GM12878 (cell line): ENCODE data around the gene MAD2L2. TPM values are rescaled to one million over a fixed set of nuclear protein-coding genes. Genes with fewer than 3 reads are reported as not detected.
A peak's percentile ranks its signal among the peaks of the same experiment; 100 is the strongest.

Experiments
- ATAC-seq: fragments of 200-7000 bp; cut with Tn5 transposase; 3 replicates; pipeline ENCODE4 v1.9.1; 2020; ENCODE audit warnings: mild to moderate bottlenecking, moderate library complexity
- BruUV-seq: library from RNA; stranded (reverse); fragments of 400-500 nt; replicated peaks from 2 replicates; lab custom pipeline; 2021; lab: Mats Ljungman, UMichigan
- CTCF ChIA-PET: fragments of 300-600 bp; sonication (Branson Sonifier 250); formaldehyde crosslinking; extraction: SDS; loops from one replicate; lab custom pipeline; 2021; ENCODE audit warnings: inconsistent platforms; lab: Yijun Ruan, JAX
- POLR2A ChIA-PET: fragments of 350-600 bp; formaldehyde crosslinking; extraction: SDS; loops from one replicate; lab custom pipeline; 2021; ENCODE audit warnings: inconsistent platforms; lab: Charles Lee
- RAD21 ChIA-PET: fragments of 300-600 bp; sonication (Branson Sonifier 250); formaldehyde crosslinking; loops from one replicate; lab custom pipeline; 2023; ENCODE audit warnings: antibody characterized with exemption; ENCODE audit not compliant: unreplicated experiment; lab: Charles Lee
- SMC1A ChIA-PET: fragments of 300-600 bp; sonication (Branson Sonifier 250); formaldehyde crosslinking; loops from one replicate; lab custom pipeline; 2023; ENCODE audit not compliant: unreplicated experiment, uncharacterized antibody; lab: Charles Lee
- DNase-seq: peaks from one replicate; pipeline ENCODE4 v3.0.0-alpha.2; 2011; ENCODE audit warnings: low read depth, low spot score
- FAIRE-seq: peaks from 3 replicates; lab custom pipeline; 2011; peaks lifted over from hg19 to GRCh38; lab: Jason Lieb, UNC
- H2AFZ ChIP-seq: 2 replicates; pipeline ENCODE4 v1.6.0; 2011; ENCODE audit warnings: low read depth, low read length, control low read depth; ENCODE audit not compliant: control insufficient read depth
- H3K27ac ChIP-seq: 2 replicates; pipeline ENCODE4 v1.5.1; 2011; ENCODE audit warnings: control low read depth; ENCODE audit not compliant: control insufficient read depth, insufficient read depth
- H3K27me3 ChIP-seq, 2 experiments: replicated peaks in 1 of 2; 2 replicates each; pipeline versions ENCODE4 v1.6.0 to v1.6.1; 2011; ENCODE audit warnings: low read length in 1 of 2; ENCODE audit not compliant: control insufficient read depth in 2 of 2, insufficient read depth in 2 of 2
- H3K36me3 ChIP-seq, 2 experiments: 2 replicates each; pipeline ENCODE4 v1.5.1; 2011; ENCODE audit warnings: low read length in 1 of 2; ENCODE audit not compliant: control insufficient read depth in 2 of 2, insufficient read depth in 2 of 2
- H3K4me1 ChIP-seq: 2 replicates; pipeline ENCODE4 v1.6.1; 2011; ENCODE audit warnings: mild to moderate bottlenecking, low read length, moderate library complexity, mixed read lengths; ENCODE audit not compliant: control insufficient read depth, insufficient read depth
- H3K4me2 ChIP-seq: 2 replicates; pipeline ENCODE4 v1.6.0; 2011; ENCODE audit warnings: control low read depth; ENCODE audit not compliant: control insufficient read depth, insufficient read depth
- H3K4me3 ChIP-seq: fragments of 200-600 bp; sonication (generic); 2 replicates; pipeline ENCODE4 v1.5.1; 2016
- H3K79me2 ChIP-seq: 2 replicates; pipeline ENCODE4 v1.6.0; 2011; ENCODE audit warnings: low read length; ENCODE audit not compliant: control insufficient read depth, insufficient read depth
- H3K9ac ChIP-seq: 2 replicates; pipeline ENCODE4 v1.8.0; 2011; ENCODE audit warnings: low read length, control low read depth, mixed read lengths; ENCODE audit not compliant: control insufficient read depth, insufficient read depth
- H3K9me3 ChIP-seq: replicated peaks from 3 replicates; pipeline ENCODE4 v1.5.1; 2011; ENCODE audit warnings: mild to moderate bottlenecking, low read length; ENCODE audit not compliant: control insufficient read depth, insufficient read depth
- H4K20me1 ChIP-seq: 2 replicates; pipeline ENCODE4 v1.6.0; 2011; ENCODE audit not compliant: control insufficient read depth, insufficient read depth
- BHLHE40 ChIP-seq, 2 experiments: fragments of 450-650 bp in 1 of 2; IDR thresholded peaks; 2 replicates each; pipeline ENCODE4 v1.6.1; 2011 to 2017; ENCODE audit warnings: low read depth in 2 of 2, borderline replicate concordance in 1 of 2, improper control_type of control experiment in 1 of 2, low read length in 1 of 2, mild to moderate bottlenecking in 1 of 2
- BRCA1 ChIP-seq: IDR thresholded peaks from 2 replicates; pipeline ENCODE4 v1.6.1; 2011; ENCODE audit warnings: low read depth, low read length, improper control_type of control experiment
- CEBPB ChIP-seq, 2 experiments: fragments of 150-350 bp in 1 of 2; IDR thresholded peaks; 2 replicates each; pipeline ENCODE4 v1.6.1; 2012 to 2014; ENCODE audit warnings: low read depth in 2 of 2, low read length in 2 of 2, borderline replicate concordance in 1 of 2, inconsistent platforms in 1 of 2
- CTCF ChIP-seq, 3 experiments: IDR thresholded peaks in 2 of 3; conservative IDR thresholded peaks in 1 of 3; 2 replicates each; pipeline ENCODE4 v1.5.1; 2011; ENCODE audit warnings: low read depth in 3 of 3, low read length in 3 of 3, mild to moderate bottlenecking in 3 of 3, control low read depth in 2 of 3, moderate library complexity in 2 of 3, inconsistent platforms in 1 of 3, mixed read lengths in 1 of 3; ENCODE audit not compliant: control insufficient read depth in 2 of 3, insufficient read depth in 1 of 3; ENCODE audit errors: extremely low read depth in 1 of 3
- HDGF ChIP-seq: fragments of 450-650 bp; IDR thresholded peaks from 2 replicates; pipeline ENCODE4 v1.6.1; 2016; ENCODE audit warnings: antibody characterized with exemption
- IKZF2 ChIP-seq, 2 experiments: fragments of 450-650 bp; IDR thresholded peaks; 2 replicates each; pipeline ENCODE4 v1.6.1; 2017; ENCODE audit warnings: mild to moderate bottlenecking in 2 of 2, moderate library complexity in 2 of 2
- MEF2B ChIP-seq: fragments of 450-650 bp; IDR thresholded peaks from 2 replicates; pipeline ENCODE4 v1.6.1; 2018; ENCODE audit warnings: mild to moderate bottlenecking, moderate library complexity; ENCODE audit not compliant: partially characterized antibody, poor library complexity, severe bottlenecking
- NR2C2 ChIP-seq: IDR thresholded peaks from 2 replicates; pipeline ENCODE4 v1.6.1; 2011; ENCODE audit warnings: borderline replicate concordance, low read depth; ENCODE audit not compliant: control insufficient read depth, insufficient read length
- NR2F1 ChIP-seq: fragments of 450-650 bp; conservative IDR thresholded peaks from 2 replicates; pipeline ENCODE4 v1.6.1; 2017; ENCODE audit warnings: mild to moderate bottlenecking
- RELB ChIP-seq: fragments of 450-650 bp; IDR thresholded peaks from 2 replicates; pipeline ENCODE4 v1.6.1; 2017; ENCODE audit warnings: low read depth, mild to moderate bottlenecking, moderate library complexity
- SUZ12 ChIP-seq: fragments of 200-600 bp; sonication (generic); IDR thresholded peaks from one replicate; pipeline ENCODE4 v1.6.1; 2018; ENCODE audit warnings: antibody characterized with exemption, mild to moderate bottlenecking; ENCODE audit not compliant: unreplicated experiment
- YBX1 ChIP-seq: fragments of 450-650 bp; IDR thresholded peaks from 2 replicates; pipeline ENCODE4 v1.6.1; 2016; ENCODE audit warnings: antibody characterized with exemption
- ZNF217 ChIP-seq: fragments of 450-650 bp; IDR thresholded peaks from 2 replicates; pipeline ENCODE4 v1.6.1; 2017; ENCODE audit warnings: antibody characterized with exemption, mild to moderate bottlenecking
- ZNF24 ChIP-seq: fragments of 450-650 bp; IDR thresholded peaks from 2 replicates; pipeline ENCODE4 v1.6.1; 2017; ENCODE audit warnings: antibody characterized with exemption, mild to moderate bottlenecking
- WGBS: methylation state at CpG from one replicate; pipeline ENCODE4 v1.1.6; 2016; ENCODE audit warnings: low lambda C conversion rate; ENCODE audit not compliant: insufficient replicate concordance, insufficient coverage; ENCODE audit errors: missing lambda C conversion rate; 5-methylcytosine and 5-hydroxymethylcytosine counted together
- in situ Hi-C: fragments of 300-500 bp; cut with MboI; formaldehyde crosslinking; loops from 9 replicates; pipeline ENCODE4 v1.14.3; 2018; ENCODE audit warnings: mixed read lengths
- intact Hi-C: fragments of 100-400 bp; cut with micrococcal nuclease; formaldehyde crosslinking; loops from one replicate; pipeline ENCODE4 v1.14.2; 2022; ENCODE audit not compliant: unreplicated experiment
- polyA plus RNA-seq, 11 experiments: library from polyadenylated mRNA; depleted of rRNA in 4 of 11; unstranded in 6 of 11; stranded (reverse) in 5 of 11; fragments of >200 nt; fragmentation: Nextera tagmentation in 4 of 11; fragmentation: Illumina TruSeq in 1 of 11; extraction: Ambion mirVana in 4 of 11; extraction: Trizol in 1 of 11; gene quantifications; 1 replicate in 1 of 11; 2 replicates in 10 of 11; pipeline versions ENCODE4 v1.2.1 to v1.2.3, GENCODE V29; 2011 to 2016; ENCODE audit warnings: inconsistent platforms in 2 of 11, missing spikeins in 2 of 11, low read depth in 1 of 11
- total RNA-seq, 4 experiments: library from RNA; depleted of rRNA in 3 of 4; stranded (reverse); fragments of >200 nt in 3 of 4; fragmentation: Illumina TruSeq in 1 of 4; extraction: Trizol in 1 of 4; gene quantifications; 2 replicates each; pipeline versions ENCODE4 v1.2.1 to v1.2.3, GENCODE V29; 2013 to 2021

MAD2L2 gene
- total and polyA plus RNA-seq, 10 of the 15 experiments (the other 5 are each of a cell fraction or from before 2014, with no cell fraction given): 3.5 to 95.0 (median 53.2) TPM

- Histone ChIP-seq H3K27ac (peak overlapping the region; percentile 63), H3K36me3 (peaks cover 0 to 3% of the 10 kb centered on the region in 2 experiments; a peak in 3 of 4 replicates), H3K4me3 (peak overlapping the region; percentile 91), H3K79me2 (peaks cover 2% of the 10 kb centered on the region; the same call in 1 of the 2 replicates), H4K20me1 (no peaks in the 10 kb centered on the region), H3K9me3 (no peaks in the 10 kb centered on the region), H3K9ac (peak overlapping the region; percentile 75), H3K4me1 (peaks cover 5% of the 10 kb centered on the region), H3K4me2 (peak overlapping the region; percentile 92), H3K27me3 (no peaks in the 10 kb centered on the region), H2AFZ (peak overlapping the region; percentile 79)
- RAD21 ChIA-PET: interaction anchor here (0.6 to 3.1 kb wide), 17 partner anchors 8 to 754 kb away, joined by 3 to 28 read pairs (median 4); partner anchors contain the start of genes CLCN6, FBXO2, FBXO44 and MAD2L2
- intact Hi-C loops: no loop called here
- SMC1A ChIA-PET: interaction anchor here (0.8 to 3.1 kb wide), 9 partner anchors 8 to 303 kb away, joined by 3 to 17 read pairs (median 3); partner anchors contain the start of gene AGTRAP
- 2% methylated on average over 29 of the region's 66 CpGs for WGBS
- CTCF ChIA-PET: interaction anchor here (0.5 to 3.6 kb wide), 28 partner anchors 9 to 627 kb away, joined by 3 to 34 read pairs (median 4); partner anchors contain the start of genes AGTRAP, FBXO2, FBXO44 and MAD2L2
- DNase-seq (no peak), ATAC-seq (peak; percentile 72), FAIRE-seq (peak; percentile 72)
- BruUV-seq: TSS peak; percentile 56
- POLR2A ChIA-PET: interaction anchor here (0.6 to 1.9 kb wide), 6 partner anchors 17 to 563 kb away, joined by 3 to 14 read pairs (median 4); partner anchors contain the start of gene MAD2L2
- in situ Hi-C loops: no loop called here
- TF ChIP-seq HDGF (no peak), MEF2B (no peak), IKZF2 (IDR thresholded peaks at IDR 0.05) (0 out of 4 replicates have a peak, but pooled peaks of 1 of the 2 experiments have one; percentile 12), NR2C2 (no peak), BHLHE40 (IDR thresholded peaks at IDR 0.05; ENCODE audit: borderline replicate concordance in 1 of 2, low read depth in 2 of 2, low read length in 1 of 2) (peak in 1 of 2 experiments; percentile 68; a peak in 2 of 4 replicates), BRCA1 (no peak), YBX1 (no peak), CTCF (IDR thresholded peaks at IDR 0.05 in 2 of 3, conservative IDR thresholded peaks at IDR 0.05 in 1 of 3; ENCODE audit: control insufficient read depth in 2 of 3, extremely low read depth in 1 of 3, insufficient read depth in 1 of 3, low read depth in 3 of 3, low read length in 3 of 3) (no peak), CEBPB (IDR thresholded peaks at IDR 0.05; ENCODE audit: borderline replicate concordance in 1 of 2, low read depth in 2 of 2, low read length in 2 of 2) (no peak), NR2F1 (0 out of 2 replicates have a peak, but pooled peaks have one; percentile 25), ZNF217 (no peak), RELB (no peak), ZNF24 (no peak), SUZ12 (no peak)
Measured at GRCh38 chr1:11664336-11665065, 16.4 kb downstream of the MAD2L2 start.
